ENCODE measurements around the gene CC2D1B.

The CC2D1B gene

DNA sequence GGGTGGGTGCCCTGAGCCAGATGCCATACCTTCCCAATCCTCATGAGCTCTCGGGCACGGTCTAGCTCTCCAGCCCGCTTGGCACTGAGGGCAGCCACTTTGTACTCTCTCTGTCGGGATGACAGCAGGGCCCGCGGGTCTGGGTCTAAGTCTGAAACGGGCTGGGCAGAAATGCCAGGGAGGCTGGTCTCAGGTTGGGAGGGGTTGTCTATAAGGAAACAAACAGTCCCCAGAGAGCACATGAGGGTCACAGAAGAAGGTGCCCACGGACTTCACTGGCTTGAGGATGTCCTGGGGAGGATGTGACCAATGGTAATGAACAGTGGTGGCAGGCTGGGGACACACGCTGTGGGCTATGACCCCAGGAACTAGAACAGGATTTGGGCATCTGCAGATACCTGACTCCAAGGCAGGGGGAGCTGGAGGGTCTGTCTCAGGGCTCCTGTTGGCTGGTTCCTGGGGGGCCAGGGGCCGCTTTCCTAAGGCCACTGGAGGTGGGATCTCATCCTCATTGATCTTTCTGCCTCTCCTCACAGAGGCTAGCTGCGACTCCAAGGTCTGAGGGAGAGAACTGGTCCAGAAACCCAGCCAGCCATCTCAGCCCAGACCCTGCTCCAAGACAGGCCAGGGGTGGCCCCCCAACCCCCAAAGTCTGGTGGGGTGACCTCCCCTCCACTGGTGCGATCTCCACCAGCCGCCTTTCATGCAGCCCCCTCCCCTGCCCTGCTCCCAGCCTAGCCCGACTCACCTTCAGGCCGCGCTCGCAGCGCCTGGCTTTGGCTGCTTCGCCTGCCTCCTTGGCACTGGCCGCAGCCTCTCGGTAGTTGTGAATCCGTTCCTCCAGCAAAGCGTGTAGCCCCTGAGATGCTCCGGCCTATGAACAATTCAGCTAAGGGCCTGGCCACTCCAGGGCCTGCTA lies 6.1 kb downstream of the CC2D1B start:
- no peak for DNase-seq

DNA sequence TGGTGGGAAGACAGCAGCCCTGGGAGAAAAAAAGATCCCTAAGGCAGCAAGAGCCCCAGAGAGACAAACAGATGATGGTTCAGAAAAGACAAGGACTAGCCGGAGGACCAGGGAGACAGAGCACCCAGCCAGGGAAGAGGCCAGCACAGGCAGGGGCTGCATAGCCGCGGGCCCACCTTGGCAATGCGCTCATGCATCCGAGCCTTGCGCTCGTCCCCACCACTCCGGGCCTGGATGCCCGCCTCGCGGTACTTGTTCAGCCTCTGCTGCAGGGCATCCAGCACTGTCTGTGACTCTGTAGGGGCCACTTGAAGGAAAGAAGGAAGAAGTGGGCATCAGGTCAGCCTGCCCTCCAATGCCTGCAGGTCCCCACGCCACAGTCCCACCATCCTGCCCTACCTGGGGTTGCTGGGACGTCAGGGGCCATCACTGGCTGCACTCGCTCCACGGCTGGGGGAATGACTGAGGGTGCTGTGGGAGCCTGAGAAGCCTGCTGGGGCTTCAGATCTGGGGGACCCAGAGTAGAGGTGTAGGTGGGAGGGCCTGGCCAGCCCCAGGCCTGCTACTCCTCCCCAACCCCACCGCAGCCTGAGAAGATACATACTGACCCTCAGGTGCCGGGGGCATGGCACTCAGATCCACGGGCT lies 7.0 kb downstream of the CC2D1B start:
- no peak for DNase-seq

DNA sequence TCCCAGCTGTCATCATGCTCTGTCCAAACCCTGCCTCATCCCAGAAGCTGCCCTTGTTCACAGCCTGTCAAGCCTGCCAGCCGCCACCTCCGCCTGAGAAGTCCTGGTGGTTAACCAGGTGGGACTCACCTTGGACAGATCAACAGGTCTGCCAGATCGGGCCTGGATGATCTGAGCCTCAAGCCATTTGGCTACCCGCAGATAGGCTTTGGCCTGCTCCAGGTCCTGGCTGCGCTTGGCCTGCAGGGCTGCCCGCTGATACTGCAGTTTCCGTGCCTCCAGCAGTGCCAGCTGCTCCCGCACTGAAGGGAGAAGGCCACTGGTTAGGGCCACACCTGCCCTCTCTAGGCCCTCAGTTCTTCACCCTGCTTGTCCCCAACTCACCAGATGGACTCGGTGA lies 8.6 kb downstream of the CC2D1B start:
- no peak for DNase-seq

DNA sequence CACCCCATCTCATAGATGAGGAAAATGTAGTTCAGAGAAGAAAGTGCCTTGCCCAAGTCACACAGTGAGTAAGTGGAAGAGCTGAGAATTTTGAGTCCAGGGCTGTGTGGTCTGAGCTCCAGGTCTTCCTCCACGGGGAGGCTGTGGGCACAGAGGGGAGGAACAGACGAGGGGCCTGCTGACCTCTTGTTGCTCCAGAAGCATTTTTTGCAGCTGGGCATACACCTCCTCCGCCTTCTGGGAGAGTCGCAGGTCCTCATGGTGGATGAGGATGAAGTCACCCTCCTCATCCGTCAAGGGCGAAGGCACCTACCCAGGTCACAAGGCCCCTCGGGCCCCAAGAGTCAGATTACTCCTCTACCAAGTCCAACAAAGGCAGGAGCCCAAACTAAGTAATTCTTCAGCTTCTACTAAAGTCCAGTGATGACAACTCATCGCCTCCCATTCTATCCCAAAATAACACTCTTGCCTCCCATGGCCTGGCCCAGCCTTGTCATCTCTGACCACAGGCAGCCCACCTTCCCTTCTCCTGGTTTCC lies 9.1 kb downstream of the CC2D1B start:
- DNase-seq, result no peak

DNA sequence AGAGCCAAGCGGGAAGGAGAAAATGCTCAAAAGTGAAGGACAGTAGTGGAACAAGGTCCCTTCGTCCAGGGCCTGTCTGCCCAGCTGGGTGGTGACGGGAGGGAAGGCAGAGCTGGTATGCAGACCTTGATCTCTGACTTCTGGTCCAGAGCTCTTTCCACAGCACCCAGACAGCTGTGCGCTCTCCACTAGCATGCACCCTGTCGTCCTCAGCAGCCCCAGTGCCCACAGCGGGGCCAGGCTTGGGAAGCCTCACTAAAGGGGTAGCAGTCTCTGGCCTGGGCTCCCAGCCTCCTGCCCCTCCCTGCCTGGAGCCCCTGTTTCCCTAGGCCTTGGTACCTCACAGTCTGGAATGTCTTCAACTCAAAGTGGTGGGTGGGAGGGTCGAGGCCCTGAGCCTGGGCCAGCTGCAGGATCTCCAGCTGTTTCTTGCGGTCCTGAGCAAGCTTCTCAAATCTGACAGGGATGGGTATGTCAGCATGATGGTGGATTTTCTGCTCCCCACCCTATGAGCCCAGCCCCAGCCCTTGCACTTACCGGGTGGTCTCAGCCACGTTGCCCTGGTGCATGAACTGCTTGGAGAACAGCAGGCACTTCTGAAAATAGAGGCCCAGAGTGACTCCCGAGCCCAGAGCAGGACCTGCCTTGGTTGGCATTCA lies 10.0 kb downstream of the CC2D1B start:
- no peak for DNase-seq

DNA sequence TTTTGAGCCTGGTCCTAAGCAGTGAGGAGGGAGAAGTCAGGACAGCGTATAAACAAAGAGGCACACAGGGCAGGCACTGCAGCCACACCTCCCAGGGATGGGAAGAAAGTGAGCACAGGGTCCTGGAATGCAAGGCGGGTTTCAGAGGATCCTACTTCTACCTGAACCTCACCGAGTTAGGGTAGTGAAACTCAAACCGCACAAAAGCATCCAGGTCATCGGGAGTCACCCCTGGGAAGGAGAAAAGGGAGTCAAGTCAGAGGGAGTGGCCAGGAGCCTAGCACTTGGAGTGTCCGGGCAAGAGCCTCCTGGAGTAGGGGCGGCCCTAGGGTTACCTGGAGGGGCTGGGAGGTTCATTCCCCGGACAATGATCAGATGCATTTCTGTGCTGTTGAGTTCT lies 10.6 kb downstream of the CC2D1B start:
- no peak for DNase-seq

DNA sequence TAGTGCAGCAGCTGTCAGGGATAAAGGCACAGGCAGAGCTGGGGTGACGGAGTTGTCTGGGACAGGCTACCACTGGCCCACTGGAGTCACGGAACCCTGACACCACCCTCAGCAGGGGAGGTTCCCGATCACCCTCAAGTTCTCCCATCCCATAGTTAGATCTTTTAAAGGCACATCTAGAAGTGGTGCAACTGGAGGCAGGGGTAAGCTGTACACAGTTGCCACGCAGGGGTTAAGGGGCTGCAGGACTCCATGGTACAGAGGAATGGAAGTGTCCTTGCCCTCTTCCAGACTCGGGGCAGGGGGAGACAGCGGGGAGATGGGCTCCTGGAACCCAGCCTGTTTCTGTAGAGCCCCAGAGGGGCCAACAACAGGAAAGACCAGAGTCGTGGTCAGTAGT lies 13.3 kb downstream of the CC2D1B start:
- DNase-seq, result no peak

DNA sequence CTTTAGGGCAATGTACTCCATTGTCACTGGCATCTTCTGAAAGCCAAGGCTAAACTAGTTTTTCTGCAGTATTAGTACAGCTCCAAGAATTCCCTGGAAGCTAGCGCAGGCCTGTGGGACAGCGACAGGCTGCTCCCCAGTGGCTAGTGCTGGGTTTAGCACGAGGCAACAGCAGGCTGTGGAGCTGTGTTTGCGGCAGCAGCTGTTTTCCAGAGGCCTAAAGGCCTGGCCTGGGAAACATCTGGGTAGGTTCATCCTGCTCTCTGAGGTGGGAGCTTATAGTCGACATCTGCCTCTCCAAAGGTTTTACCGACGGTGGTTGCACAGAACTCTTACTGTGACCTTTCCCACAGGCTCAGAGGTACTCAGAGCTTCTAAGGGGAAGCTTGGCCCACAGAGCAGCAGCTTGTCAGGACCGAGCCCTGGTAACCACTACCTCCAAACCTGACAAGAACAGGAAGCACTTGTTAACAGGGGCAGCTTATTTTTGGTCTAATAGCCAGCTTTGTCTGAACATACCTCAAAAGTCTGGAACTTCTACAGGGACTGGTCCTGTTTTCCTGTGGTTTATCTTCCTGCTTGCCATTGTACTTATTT lies 17.2 kb downstream of the CC2D1B start:
- no peak for DNase-seq

DNA sequence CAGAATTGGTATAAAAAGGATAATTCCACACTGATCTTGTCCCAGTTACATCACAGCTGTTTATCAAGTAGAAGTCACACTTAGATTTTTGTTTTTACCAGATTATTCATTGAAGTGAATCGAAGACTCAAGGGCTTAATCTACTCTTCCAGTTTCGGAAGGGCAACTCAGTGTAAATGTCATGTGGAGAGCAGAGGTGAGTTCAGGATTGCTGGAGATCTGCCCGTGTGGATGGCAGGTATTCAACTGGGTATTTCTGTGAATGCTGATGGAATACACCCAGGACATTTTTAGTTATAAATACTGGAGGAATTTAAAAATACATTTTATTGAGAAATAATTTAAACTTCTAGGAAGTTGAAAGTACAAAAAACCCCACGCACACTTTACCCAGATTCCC lies 19.4 kb downstream of the CC2D1B start:
- DNase-seq, result no peak

DNA sequence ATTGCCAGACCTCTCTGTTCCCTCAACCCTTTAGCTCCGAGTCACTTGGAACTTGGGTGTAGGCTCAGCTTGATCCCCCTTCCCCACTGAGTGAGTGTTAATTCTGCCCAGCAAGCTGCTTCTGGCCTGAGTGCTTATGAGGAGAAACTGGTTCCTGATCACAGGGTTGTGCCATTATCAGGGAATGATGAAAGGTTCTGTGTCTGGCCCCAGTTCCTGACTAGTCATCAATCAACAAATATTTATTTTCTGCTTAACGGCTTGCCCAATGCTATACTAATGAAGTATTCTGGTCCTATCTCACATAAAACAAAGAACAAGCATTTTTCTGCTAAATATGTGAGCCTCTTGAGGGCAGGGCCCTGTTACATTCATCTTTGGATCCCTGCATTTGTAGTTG lies 20.8 kb downstream of the CC2D1B start:
- DNase-seq, result no peak

DNA sequence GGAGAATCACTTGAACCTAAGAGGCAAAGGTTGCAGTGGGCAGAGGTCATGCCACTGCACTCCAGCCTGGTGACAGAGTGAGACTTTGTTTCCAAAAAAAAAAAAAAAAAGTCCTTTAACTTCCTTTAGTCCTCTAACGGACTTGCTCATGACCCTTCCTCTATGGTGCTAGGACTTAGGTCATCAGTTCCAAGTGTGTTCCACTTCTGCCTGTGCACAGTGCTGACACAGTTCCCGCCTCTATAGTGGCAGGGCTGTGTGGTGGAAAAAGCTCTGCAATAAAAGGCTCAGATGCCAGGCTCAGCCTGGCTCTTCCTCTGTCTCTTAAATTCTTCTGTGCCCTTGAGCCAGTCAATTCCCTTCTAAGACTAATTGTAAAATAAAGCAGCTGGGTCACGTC lies 22.0 kb downstream of the CC2D1B start:
- DNase-seq, result no peak

DNA sequence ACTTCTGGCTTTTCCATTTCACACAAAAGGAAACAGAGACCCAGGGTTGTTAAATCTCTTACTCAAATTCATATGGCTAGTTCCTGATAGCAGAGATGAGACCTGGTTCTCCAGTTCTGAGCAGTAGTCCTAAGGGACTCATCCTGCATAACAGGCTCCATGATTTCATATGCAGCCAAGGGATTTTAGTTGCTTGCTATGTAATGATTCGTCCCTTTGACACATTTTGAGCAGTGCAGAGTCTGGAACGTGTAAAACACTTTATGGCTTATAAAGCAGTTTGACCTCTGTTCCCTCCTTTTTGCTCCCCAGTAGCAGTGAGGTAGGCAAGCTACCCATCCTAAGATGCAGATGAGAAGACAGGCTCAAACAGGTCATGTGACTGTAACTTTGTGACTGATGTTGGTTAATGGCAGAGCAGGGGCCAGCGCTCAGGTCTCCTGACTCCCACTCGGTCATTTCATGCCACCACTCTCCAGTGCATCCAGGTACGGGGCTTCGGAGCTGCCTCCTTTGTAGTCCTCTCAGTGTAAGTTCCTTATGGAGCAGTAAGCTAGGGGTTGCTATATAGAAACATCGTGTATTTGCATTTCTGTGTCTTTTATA lies 24.2 kb downstream of the CC2D1B start:
- no peak for DNase-seq

DNA sequence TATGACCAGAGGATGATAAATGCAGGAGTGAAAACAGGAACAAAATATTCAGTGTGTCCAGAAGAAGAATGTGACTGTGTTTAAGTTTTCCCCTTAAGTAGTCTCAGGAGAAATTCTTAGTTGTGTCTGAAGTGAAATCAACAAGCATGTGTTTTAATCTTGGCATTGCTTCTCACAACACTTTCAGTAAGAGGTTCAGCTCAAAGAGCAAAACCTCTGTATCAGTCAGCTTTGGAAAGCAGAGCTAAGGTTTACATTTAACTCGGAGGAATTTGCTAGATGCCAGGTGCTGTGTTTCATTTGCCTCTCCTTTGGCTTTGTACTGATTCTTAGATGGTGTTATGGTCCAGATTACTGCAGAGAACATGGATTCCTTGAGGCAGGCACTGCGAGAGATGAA lies 28.6 kb downstream of the CC2D1B start:
- no peak for DNase-seq

DNA sequence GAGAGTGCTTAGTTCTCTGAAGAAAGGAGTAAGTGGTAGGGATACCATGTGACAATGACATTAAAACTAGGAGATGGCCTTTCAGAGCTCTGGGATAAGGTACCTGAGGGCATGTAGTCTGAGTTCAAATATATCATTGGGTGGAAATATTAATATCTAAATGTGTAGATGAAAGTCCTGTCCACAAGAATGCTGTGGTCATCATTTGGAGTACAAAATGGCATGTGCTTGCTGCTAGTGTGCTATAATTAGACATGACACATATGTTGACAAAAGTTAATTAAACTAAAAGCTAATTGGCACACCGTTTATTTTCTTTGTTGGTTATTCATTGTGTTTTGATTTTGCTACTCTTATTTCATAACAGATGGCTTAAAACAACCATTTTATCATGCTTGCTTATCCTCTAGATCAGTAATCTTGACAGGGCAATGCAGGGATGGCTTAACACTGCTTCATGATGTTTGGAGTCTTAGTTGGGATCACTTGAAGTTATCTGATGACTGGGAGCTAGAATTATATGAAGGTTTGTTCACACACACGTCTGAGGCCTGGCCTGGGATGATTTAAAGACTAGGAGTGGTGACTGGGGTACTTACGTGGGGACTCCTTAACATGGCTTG lies 31.0 kb downstream of the CC2D1B start:
- DNase-seq, result no peak

DNA sequence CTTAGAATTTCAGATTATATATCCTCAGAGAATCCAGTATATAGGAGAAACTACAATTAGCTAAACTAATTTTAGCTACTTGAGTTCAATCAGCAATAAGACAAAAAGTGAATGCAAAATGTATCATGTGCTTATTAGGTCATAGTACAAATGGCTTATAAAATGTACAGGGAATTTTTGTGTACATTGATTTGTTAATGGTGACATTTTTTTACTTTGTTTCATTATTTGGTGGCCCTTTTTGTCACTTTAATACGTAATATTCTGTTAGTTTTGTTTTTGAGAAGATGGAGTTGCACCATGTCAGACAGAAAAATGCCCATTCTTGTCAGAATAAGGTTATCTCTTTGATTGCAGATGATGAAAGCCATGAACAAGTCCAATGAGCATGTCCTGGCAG lies 33.6 kb downstream of the CC2D1B start:
- no peak for DNase-seq

DNA sequence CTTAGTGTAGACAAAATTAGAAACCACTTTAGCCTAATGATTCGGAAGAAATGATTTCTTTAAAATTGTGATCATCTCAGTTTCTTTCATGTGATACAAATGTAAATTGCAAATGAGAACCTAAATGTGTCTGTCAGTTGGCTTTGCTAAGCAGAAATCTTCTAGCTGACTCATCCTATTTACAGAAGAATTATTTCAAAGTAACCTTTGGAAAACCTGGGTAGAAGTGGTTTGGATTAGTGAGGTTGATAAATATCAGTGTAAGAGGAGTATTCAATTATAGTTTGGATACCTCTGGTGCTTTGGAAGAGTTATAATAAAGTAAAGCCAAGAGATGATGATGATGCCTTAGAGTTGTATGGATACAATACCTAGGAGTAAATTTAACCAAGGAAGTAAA lies 37.4 kb downstream of the CC2D1B start:
- DNase-seq, result no peak

DNA sequence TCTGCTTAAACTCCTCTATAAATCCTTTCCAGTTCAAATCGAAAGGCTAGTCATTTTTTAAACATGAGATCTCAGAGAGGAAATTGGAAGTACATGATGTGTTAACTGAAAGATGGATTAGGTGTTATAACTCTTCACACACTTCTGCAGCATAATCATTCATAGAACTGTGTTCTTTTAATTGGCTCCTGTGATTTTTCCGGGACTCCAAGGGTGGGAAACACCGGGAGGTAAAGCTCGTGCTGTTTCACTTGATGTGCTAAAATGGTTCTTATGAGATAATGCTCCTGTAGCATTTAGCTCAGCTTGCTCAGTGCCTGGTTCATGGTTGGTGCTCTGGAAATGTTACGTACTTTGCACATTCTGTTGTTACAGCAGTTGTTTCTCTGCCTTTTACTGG lies 40.2 kb downstream of the CC2D1B start:
- DNase-seq, result no peak

DNA sequence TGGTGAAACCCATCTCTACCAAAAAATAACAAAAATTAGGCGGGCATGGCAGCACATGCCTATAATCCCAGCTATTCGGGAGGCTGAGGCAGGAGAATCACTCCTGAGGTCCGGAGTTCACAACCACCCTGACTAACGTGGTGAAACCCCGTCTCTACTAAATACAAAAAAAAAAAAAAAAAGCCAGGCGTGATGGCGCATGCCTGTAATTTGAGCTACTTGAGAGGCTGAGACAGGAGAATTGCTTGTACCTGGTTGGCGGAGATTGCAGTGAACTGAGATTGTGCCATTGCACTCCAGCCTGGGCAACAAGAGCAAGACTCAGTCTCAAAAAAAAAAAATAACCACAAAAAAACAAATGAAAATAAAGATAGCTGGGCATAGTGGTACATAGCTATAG lies 42.3 kb downstream of the CC2D1B start:
- no peak for DNase-seq

DNA sequence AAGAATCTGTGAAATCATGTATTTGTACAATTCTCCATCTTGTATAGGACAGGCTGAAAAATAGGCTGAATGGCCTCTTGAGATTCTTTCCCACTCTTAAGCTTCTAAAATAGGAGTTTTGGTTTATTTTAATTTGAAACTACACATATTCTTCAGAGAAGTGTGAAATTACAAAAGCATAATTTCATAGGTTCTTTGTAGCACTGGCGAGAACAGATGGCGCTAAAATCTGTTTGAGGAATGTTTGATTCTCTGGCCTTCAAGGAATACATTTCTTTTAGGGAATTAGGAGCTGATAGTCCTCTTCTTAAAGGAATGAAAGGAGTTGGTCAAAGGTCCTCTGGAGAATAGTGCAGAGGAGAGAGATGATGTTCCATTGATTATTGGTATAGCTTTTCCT lies 44.9 kb downstream of the CC2D1B start:
- no peak for DNase-seq

DNA sequence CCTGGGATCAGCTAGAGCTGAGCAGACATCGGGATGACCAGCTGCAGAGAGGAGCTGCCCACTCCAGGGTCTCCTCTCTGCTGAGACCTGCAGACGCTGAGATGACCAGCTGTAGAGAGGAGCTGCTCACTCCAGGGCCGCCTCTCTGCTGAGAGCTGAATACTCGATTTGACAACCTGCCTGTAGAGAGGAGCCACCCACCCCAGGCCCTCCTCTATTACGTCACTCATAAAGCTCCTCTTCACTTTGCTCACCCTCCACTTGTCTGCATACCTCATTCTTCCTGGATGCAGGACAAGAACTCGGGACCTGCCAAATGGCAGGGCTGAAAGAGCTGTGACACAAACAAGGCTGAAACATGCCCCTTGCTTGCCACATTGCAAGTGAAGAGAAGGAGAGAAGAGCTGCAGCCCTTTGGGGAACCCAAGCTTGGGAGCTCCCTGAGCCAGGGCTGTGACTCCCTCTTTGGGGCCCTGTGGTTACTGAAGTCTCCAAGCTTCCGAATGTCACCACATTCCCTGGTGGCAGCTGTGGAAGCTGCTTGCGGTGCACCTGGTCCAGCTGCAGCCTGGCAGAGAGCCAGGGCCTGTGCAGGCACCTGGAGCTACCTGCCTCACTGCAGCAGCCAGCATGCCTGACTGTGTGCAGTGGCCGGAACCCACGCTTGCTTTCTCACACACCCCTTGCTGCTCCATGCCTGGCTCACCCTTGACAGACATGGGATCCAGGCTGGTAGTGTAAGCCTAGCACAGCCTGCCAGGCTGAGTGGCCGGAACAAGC lies 59.6 kb downstream of the CC2D1B start:
- DNase-seq, result no peak

DNA sequence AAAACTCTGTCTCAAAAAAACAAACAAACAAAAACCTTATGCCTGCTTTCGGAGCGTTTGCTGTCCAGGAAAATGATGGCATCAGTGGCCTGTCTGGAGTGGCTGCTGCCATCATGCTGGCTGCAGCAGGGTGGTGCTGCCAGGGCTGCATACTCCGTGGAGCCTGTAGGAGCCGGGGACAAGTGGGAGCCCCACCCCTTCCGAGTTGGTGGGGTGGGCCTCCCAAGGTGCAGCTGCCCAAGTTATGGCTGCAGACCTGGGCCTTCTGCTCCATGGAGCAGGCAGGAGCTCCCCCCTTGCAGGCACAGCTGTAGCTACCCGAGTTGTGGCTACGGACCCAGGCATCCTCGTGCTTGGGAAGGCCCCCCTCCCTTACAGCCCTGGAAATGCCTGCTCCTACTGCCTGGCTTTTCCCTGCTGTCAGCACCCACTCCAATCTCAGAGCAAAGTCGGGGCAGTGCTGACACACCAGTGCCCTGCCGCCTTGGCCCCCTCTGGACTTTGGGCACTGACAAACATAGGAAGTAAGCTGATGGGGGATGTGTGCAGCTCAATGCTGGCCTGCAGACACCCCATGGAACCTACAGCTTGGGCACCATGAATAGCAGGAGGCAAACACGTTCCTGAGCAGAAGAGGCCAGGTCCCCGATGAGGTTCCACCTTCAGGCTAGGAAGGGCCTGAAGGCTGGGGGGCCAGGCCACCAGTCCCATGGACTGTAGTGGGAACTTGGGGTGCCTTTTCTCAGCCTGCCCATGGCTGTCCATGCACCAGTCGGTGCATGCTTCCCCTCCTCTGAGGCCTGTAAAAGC lies 60.4 kb downstream of the CC2D1B start:
- no peak for DNase-seq
